HG03571 (cell line): ENCODE results near the gene RPS14.
"Not testable (repeated sequence)": the region's sequence is repeated elsewhere in the genome, so short reads cannot be mapped to it uniquely, and the experiment has no call there.

Experiments
- ATAC-seq: cut with Tn5 transposase; IDR thresholded peaks from one replicate; pipeline ENCODE4 v1.9.1; 2021; ENCODE audit not compliant: unreplicated experiment

The RPS14 gene

DNA sequence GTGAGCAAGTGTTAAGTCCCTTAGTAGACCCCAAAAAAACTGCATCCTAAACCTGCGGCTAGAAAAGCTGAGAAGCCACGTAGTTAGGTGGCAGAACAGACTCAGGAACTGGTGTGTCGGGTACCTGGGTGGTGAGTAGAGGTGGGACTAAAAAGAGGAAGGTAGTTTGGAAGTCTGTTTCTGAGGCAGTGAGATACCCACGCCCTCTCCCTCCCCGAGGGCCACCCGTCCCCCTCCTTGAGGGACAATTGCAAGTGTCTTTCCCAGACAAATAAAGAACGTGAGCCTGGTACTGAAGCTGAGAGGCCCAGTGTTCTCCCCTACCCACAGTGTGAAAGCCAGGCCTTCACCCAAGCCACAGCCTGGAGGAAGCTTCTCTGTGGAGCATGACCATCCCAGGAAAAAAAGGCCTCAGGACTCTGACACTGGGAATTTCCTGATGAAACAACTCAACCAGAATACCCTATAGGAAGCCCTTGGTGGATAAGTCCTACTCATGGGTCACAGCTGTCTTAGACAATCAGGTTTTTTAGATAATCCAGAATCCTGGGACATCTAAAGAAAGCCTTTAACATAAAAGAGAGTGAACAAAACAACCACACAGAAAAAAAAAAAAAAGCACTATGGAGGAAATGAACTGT lies 29.8 kb downstream of the RPS14 start:
- ATAC-seq, result peak; percentile 61

DNA sequence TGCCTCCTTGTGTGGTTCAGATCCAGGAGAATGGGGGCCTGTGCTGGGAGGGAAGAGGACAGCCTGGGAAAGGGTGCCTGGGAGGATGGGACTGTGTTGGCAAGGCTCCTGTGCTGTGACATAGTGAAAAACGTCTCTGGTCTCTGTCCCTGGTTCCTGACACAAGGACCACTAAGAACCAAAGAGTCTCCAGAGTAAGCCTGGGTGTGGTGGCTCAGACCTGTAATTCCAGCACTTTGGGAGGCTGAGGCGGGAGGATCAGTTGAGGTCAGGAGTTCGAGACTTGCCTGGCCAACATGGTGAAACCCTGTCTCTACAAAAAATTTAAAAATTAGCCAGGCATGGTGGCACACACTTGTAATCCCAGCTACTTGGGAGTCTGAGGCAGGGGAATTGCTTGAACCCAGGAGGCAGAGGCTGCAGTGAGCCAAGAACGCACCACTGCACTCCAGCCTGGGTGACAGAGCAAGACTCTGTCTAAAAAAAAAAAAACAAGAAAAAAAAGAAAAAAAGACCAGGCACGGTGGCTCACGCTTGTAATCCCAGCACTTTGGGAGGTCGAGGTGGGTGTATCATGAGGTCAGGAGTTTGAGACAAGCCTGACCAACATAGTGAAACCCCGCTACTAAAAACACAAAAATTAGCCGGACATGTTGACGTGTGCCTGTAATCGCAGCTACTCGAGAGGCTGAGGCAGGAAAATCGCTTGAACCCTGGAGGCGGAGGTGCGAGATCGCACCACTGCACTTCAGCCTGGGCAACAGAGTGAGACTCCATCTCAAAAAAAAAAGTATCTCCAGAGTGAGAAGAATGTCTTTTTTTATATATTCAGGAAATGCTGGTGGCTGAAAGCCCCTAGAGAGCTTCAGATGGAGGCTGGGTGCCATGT lies 35.4 kb downstream of the RPS14 start:
- ATAC-seq, result not testable (repeated sequence)

DNA sequence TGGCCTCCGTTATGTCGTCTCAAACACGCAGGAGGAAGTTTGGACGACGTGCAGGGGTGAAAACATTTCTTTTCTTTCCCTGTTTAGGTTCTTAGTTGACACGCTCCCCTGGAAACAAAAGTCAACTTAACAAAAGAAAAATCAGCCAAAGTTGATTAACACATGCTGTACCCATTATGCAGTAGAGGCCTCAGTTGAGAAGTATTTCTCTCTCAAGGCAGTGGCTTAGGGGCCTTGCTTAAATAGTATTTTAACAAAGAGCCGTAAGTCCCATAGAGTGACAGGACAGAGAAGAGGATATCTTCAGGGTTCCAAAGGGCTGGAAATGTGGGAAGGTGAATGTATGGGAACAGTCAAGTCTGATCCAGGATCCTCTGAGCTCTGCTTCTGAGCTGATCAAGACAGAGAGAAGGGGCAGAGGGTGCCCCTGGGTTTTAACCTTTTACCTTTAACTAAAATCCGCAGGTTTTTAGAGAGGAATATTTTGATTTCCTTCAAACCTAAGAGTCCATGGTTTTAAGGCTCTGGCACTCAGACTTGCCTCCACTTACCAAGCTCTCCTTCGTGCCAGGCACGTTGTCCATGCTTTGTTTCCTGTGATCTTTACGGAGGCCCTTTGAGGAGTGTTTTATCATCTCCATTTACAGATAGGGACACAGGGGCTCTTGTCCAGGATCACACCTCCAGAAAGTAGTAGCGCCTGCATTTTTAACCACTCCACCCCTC lies 36.2 kb downstream of the RPS14 start:
- no peak for ATAC-seq

DNA sequence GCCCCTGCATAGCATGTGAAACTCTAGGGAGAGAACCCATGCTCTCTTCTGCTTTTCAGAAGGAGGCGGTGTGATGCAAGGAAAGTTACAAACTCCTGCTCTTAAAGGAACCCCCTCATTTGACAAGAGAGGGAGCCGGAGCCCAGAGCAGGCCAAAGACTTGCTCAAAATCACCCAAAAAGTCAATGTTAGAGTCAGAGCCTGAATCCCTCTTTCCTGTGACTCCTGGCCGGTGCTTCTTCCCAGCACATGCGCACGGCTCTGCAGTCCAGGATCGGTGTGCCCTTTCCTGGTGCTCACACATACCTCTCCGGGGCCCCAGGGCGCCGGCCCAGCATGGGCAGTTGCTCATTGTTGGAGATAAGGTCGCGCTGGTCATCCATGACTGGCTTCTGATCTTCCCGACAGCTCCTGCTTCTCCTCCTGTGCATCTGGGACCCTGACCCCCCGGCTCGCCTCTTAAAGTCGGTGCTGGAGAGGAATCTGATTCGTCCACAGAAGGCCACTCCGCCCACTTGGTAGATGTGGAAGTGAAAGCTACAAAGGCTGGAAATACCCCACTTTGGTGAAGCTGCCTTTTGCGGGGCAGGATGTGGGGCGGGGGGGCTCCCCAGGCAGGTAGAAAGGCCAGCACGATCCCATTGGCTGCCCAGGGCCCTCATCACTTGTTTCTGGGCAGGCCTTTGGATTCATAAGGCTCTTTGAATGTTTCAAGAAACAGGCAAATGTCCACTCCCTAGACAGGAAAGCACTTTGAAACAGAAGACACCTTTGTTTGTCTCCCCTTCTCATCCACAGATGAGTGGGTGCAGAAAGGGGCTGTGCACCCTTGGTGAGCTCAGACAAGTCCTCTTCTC lies 37.0 kb downstream of the RPS14 start, which contains the start of gene CD74:
Gene CD74 (minus strand): TSS at position 592 of the 857 bp plus-strand sequence. CDS start 161 bp downstream, at position 431.
- ATAC-seq, result peak; percentile 71

DNA sequence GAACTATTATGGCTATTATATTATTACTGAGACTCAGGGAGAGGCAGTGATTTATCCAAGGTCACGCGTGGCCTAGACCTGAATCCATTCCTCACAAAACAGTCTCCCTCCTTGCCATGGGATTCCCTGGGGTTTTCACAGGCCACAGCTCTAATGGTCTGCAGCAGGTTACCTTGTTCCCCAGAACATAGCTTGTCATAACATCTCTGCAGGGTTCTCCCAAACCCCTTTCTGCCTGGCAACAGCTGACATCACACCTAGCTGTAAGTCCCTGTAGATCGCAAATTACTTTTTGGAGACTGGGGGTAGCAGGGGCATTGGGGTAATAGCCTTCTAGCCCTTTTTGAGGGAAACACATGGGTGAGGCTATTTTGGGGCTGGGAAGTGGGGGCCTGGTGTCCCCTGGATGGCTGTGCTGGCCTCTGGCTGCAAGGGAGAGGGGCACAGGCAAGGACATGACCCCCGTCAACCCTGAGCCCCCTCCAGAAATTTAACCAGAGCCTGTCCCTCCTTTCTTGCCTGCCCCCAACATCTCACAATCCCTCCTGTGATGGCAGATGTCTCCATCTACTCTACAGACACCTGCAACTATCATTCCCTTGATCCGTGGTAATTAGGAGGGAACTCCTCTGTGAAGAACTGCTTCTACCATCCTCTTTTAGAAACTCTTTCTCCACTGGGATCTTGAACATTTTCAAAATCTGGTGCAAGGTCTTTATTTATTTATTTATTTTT lies 38.1 kb downstream of the RPS14 start:
- ATAC-seq, result no peak

DNA sequence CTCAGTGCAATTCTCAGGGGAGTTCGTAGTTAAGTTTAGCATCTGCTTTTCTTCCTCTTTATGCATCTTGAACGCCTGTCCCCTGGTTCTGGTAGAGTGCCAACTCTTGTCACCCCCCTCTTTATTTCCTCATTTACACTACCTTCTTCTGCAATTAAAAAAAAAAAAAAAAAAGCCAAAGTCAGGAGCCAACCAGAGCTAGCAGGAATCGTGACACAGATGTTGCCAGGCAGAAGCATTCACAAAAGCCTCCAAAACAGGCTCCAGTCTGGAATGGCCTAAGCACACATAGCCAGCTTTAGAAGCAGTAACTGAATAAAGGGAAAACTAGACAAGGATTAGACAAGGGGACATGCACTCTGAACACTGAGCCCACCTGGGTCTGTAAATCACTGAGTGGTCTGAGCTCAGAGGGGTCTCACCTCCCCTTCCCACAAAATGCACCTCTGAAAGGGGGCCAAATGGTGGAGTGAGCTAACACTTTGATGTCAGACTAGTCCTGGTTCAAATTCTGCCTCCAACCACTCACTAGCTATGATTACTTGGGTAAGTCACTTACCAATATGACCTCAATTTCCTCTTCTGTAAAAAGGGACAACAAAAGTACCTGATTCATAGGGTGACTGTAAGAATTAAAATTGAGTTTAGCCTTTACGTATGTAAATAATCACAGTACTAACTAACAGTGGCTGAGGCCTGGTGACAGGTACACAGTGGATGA lies 38.9 kb downstream of the RPS14 start:
- ATAC-seq, result no peak

DNA sequence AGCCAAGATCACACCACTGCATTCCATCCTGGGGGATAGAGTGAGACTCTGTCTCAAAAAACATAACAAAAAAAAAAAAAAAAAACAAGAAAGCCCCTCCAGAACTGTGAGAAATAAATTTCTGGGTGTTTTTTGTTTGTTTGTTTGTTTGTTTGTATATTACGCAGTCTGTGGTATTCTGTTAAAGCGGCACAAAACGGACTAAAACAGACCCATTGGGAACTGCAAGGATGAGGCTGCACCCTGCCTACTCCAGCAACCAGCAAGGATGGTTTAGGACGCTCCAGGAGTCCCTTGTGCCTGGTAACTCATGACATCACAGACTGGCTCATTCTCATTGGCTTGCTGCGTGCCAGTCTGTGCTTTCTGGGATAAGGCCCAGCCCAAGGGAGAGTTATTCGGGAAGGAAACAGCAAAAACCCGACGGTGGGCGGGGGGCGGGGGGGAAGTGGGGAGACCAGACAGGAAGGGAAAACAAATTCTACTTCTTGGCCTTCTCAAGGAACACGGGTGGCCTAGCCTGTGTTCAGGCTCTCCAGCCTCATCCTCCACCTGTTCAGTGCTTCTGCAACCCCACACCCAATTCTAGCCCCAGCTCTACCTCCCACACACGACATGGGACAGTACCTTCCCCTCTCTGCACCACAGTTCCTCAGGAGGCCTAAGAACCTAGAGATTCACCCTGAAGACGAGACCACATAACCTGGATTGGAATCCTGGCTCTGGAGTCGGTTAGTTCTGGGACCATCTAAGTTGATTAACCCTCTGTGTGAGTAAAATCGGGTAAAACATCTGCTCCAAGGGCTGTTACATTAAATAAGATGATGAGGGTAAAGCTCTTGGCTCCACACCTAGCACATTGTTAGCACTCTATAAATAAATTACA lies 39.7 kb downstream of the RPS14 start:
- ATAC-seq, result peak; percentile 20

DNA sequence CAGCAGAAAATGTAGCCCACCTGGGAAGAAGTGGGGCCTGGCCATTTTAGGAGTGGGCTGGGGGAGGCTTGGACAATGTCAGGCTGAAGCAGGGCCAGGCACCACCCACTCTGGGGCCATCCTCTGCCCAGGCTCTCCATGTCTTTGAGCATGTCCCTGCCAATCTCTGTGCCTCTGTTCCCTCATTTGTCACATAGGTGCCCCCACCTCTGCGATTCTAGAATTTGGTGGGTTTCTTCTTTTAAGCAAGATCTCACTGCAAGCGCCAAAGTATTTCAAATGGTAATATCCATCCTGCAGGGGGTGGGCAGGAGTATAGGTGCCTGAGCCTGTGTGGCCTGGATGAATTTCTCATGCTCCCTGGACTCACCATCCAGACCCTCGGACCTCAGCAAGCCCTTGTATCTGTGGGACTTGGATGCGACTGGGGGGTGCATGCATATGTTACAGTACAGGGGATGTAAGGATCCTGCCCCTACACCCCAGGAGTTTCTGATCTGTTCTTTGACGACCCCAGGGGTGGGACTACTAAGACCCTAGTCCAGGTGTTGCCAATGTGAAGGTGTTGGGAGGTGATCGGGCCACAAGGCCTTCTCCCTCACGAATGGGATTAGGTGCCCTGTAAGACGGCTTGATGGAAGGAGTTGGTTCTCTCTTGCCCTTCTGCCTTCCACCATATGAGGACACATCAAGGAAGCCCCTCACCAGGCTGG lies 41.2 kb downstream of the RPS14 start:
- ATAC-seq, result no peak

DNA sequence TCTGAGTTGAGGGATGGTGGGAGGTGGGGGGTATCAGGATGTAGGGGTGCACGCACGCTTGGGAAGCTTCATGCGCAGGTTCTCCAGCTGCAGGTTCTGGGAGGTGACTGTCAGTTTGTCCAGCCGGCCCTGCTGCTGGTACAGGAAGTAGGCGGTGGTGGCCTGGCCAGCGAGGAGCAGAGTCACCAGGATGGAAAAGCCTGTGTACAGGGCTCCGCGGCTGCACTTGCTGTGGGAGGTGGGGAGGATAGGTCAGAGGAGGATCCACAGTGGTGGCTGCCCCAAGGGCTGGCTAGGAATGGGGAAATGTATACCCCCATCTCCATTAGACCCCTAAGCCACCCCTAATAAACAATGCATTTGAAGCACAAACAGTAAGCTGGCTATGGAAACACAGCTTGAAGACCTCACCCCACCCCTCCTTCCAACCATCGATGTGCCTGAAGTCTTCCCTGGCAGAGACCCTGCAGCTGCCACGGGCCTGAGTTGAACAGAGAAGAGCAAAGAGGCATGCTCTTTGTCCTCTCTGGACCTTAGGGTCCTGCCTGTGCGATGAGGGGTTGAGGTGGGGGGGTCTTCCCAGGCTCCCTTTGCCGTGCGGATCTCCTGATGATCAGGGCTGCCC lies 42.3 kb downstream of the RPS14 start:
- no peak for ATAC-seq

DNA sequence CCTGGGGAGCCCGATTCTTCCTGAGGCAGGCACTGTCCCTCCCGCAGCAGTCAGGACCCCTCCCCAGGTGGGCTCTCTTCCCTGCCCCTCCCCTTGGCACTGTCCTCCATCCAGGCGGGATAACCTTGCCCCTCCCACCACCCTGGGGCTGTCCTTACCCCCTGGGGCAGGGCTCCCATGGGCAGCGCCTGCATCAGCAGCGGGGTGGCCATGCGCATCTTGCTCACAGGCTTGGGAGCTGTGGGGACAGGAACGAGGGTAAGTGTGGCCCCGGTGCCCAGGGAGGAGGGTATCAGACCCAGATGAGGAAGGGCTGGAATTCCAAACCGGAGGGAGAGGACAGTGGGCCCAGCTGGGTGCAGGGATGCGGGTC lies 42.8 kb downstream of the RPS14 start:
- ATAC-seq, result no peak

DNA sequence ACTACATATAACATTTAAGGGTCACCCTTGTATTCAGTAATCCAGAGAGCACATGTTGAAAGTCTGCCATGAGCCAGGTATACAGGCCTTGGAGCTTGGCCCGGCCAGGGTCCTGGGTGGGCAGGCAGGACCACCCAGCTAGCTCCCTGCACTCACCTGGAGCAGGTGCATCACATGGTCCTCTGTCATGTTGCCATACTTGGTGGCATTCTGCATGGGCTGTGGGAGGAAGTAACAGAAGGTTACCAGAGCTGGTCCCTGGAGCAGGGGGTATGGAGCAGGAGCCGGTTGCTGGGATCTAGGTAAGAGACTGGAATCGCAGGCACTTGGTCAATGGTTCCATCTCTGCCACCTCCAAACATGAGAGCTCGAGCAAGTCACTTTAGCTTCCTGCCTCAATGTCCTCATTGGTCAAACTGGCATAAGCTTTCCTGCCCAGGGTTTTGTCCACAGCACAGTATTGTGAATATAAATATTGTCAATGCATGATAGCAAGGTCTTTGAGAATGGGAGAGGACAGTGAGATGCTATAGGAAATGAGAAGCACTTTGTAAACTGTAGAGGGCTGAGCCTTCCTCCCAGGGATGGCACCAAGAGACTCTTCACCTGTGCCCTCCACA lies 43.3 kb downstream of the RPS14 start:
- no peak for ATAC-seq

DNA sequence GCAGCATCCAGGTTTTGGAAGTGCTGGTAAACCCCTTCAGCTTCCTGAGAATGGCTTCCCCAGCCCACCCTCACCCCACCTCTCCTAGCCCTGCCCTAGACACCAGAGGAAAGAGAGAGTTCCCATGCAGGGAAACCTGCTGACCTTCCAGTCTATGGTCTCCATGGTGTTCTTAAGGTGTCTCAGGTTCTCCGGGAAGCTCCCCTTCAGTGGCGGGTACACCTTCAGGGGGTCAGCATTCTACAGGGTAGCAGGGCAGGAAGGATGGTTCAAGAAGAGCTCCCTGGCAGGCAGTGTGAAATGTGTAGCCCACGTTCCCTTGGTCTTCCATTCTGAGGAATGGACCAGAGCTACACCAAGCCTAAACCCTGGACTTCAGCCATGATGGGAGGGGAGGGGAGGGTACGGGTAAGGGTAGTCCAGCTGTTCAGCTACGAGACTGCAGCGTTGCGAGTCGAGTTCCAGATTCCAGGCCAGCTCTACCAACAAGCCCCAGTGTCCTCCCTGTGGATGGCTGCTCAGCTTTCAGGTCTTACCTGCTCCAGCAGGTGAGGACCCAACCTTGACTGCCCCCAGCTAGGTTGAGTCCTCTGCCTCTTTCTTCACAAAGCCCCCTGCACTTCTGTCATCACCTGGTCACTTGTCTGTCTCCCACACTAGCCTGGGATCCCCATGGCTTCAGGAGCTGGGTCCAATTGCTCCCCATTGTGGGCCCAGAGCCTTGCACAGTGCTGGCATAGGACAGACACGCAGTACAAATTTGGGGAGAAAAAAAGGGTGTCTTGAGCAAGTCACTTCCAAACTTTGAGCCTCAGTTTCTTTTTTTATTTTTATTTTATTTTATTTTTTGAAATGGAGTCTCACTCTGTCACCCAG lies 44.4 kb downstream of the RPS14 start:
- ATAC-seq, result no peak

DNA sequence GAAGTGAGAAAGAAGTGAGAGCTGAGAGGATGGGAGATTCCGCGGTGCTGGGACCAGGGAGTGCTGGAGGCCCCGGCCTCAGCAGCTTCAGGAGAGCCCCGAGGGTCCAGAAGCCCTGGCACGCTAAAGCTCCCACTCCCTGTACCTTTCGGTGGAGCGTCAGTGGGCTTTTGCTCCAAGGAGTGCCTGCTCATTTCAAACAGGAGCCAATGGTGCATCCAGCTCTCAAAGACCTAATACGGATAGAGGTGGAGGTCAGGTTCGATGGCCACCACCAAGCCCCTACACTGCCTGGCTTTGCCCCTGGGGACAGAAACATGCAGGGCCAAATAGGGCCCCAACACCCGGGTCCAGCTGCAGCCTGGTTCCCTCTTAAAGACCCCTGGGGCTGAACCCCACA lies 45.0 kb downstream of the RPS14 start:
- ATAC-seq, result no peak

DNA sequence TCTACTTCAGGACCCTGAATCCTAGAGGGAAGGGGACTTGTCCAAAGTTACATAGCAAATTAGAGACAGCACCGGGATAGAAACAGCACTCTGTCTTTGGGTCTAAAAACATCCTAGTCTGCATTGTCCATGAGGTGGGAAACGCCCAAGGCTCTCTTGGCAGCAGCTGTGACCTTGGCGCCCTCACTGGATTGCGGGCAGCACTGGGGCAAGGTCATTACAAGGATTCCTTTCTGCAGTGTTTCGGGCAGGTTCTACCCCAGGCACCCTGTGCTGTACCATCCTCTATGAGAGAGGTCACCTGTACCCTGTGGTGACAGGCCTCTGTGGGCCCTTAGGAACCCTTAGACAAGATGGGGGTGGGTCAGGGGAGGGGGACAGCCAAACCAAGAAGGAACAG lies 45.4 kb downstream of the RPS14 start:
- no peak for ATAC-seq

DNA sequence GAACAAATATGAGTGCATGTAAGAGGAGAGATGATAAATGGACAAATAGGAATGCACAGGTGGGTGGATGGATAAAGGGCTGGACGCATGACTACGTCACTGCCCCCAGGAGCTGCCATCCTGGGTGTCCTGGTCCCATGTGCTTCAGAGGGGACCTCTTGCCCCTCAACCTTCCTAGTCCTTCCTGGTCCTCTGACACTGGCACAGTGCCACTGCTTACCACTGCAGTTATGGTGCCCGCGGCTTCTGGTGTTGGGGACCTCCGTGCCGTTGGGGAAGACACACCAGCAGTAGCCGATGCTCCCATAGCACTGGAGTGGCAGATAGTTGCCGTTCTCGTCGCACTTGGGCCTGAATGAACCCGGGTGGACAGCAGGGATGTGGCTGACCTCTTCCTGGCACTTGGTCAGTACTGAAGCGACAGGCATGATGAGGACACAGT lies 46.6 kb downstream of the RPS14 start:
- no peak for ATAC-seq

DNA sequence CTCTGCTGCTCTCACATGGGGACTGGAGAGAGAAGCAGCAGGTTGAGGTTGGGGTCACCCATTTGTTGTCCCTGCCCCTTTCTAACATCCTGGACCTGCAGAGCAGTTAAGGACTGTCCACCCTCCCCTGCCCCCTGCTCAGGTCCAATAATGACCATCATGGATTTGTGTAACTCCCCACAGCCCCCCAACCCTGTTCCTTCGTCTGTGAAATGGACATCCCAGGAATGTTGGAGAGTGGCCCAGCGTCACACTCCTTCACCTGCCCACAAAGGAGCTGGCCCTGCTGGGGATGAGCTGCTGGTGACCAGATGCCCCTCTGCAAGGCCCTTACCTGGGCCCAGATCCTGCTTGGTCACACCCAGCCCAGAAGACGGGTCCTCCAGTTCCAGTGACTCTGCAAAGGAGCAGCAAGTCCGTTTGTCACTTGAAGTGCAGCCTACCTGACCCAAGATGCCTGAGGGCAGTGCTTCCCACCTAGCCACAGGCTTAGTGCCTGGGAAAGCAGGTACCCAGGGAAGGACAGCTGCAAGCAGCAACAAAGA lies 47.2 kb downstream of the RPS14 start:
- ATAC-seq, result no peak
